GM23248 (cell line): ENCODE data around the gene CARD18.

Experiments used
- EZH2 ChIP-seq: fragments of 200-600 bp; sonication (generic); IDR thresholded peaks from 2 replicates; pipeline ENCODE4 v1.6.1; 2018; ENCODE audit warnings: antibody characterized with exemption, mild to moderate bottlenecking; ENCODE audit not compliant: insufficient read depth, poor library complexity, severe bottlenecking
- EZH2phosphoT487 ChIP-seq: fragments of 200-600 bp; sonication (generic); IDR thresholded peaks from 2 replicates; pipeline ENCODE4 v1.6.1; 2018; ENCODE audit warnings: antibody characterized with exemption, moderate library complexity, mild to moderate bottlenecking, low read depth; ENCODE audit not compliant: insufficient read depth

- TF ChIP-seq EZH2phosphoT487: no peak
- no peak for TF ChIP-seq EZH2
Observed at GRCh38 chr11:105110688-105111030, 28.9 kb downstream of the CARD18 start.
